Stimulated activated CD4-positive, alpha-beta T cell treated with anti-CD3 and anti-CD28 coated beads, Interleukin-1b, Interleukin-23, amount 100 ng/mL, for 48 hours (primary cell): ENCODE data around the gene OSBPL7.
A peak's percentile ranks its signal among the peaks of the same experiment; 100 is the strongest.

Source experiments
- DNase-seq: peaks from one replicate; pipeline ENCODE4 v3.0.0-alpha.2; 2020

OSBPL7 gene

DNA sequence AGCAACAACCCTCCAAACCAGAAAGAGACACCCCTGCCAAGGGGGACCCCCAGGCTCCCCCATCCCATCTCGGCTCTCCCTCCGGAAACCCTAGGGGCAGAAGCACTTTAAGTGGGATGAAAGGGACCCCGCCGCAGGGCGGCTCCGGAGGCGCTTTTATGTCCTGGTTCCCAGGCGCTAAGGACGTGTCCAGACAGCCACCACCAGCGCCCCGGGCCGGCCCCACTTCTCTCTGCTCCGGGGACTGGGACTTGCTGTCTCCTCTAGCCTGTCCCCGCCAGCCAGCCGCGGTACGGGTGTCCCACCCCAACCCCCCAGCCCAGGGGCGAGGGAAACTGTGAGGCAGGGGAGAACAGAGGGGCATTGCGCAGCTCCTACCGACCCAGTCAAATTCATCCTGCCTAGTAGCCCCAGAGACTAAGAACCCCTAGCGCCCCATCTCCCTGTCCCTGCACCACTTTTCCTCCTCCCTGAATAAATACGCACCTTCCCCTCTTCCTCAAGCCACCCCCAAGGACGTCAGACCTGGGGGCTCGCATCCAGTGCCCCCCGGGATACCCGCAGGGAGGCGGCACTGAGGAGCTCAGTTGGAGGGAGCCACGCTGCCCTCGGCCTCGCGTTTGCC is 25.2 kb upstream of the OSBPL7 start:
- no peak for DNase-seq

DNA sequence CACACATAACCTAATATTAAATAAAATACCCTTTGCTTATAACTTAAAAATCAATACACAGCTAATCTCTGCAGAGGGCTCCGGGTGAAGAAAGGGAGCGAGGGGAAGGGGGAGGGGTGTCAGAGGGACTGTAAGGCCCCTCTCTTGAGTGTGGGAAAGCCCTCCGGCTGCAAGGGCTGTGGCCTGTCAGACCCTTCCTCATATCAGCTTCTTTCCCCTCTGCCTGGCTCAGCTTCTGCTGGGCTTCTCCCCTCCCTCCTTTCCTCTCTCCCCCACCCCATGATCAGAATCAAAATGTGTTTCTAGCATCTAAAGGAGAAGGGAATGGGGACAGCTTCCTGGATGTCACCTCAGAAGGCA is 24.1 kb upstream of the OSBPL7 start:
- no peak for DNase-seq

DNA sequence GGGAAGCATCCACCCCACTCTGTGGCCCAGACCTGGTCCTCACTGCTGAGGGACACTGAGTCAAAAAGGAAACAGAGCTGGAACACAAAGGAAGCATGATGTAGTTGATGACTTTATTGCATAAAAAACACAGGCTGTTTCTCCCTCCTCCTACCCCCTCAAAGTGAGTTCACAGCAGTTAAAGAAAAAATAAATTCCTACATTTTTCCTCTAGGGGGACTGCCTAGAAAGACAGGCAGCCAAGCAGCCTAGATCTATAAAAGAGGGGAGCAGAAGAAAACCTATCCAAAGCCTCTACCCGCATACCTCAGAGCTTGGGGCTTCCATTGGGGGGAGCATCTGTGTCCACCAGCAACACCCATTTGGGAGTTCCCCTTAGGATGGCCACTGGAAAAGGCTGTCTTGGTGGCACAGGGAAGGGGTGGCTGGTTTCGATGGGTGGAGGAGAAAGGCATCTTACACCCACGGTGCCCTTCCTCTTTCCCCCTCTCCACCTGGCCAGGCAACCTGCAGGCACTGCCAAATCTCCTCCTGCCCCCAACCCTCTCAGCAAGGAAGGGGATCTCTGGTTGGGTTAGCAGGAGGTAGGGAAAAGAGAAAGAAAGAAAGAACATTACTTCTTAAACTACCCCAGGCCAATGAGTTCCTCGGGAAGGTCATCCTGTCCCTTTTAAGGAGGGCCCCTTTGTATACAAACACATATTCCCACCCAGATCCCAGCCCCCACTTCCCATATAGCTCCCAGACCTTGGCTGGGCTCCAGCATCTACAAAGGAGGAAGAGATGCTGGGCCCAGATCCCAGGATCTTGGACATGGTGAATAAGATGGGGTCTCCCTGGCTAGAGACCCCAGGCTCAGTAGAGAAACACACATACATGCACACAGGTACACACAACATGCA is 23.5 kb upstream of the OSBPL7 start:
- no peak for DNase-seq

DNA sequence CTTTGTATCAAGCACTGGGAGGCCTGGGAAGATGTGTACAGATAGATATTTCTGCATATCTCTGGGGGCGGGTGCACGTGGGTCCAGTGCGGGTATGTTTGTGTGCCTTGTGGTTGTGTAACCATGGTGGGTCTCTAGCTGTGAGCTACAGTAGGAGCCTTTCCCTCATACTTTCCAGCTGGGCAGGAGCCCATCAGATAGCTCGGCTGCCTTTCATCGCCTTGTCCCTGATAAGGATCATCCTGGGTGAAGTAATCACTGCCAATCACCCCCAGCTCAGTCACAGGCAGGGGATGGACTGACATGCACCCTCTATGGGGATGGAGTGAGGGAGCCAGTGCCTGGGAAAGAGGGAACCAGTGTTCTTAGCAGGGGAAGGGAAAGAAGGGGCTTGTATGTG is 22.6 kb upstream of the OSBPL7 start:
- DNase-seq = no peak

DNA sequence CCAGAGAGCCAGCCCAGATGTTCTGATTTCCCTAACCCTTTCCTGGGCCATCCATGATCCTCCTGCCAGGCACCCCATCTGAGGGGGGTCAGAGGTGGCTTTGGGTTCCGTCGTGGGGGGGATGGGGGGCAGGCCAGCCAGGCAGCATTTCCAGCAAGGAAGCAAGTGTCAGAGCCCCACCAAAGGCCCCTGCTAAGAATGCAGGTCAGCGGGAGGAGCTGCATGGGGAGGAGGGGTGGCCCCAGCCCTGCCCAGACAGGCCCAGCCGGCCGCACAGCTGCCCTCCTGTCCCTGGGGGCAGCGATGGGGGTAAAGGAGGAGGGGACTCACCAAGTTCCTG is 21.8 kb upstream of the OSBPL7 start:
- no peak for DNase-seq

DNA sequence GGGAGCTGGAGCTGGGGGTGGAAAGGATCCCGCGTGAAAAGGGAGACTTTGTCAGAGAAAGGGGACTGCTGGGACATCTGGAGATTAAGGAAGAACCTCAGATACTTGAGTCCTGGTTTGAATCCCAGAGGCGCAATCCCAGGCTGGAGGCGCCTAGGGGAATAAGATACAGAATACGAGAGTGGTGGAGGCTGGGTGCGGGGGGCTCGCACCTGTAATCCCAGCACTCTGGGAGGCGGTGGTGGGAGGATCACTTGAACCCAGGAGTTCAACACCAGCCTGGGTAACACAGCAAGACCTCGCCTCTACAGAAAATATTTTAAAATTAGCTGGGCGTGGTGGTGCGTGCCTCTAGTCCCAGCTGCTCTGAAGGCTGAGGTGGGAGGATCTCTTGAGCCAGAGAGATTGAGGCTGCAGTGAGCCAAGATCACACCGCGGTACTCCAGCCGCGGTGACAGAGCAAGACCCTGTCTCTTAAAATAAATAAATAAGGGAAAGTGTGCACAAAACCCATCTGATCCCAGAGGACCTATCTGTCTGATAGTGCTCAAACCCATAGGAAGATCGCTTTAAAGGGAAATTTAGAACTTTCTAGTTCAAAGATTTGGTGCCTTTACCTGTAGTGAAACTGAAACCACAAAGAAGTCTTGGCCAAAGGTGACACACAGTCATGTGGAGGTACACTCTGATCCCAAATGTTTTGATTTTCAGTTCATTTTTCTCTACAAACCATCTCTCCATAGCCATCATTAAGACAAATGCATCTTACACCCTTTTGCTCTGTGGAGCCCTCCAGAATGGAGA is 20.1 kb upstream of the OSBPL7 start:
- no peak for DNase-seq

DNA sequence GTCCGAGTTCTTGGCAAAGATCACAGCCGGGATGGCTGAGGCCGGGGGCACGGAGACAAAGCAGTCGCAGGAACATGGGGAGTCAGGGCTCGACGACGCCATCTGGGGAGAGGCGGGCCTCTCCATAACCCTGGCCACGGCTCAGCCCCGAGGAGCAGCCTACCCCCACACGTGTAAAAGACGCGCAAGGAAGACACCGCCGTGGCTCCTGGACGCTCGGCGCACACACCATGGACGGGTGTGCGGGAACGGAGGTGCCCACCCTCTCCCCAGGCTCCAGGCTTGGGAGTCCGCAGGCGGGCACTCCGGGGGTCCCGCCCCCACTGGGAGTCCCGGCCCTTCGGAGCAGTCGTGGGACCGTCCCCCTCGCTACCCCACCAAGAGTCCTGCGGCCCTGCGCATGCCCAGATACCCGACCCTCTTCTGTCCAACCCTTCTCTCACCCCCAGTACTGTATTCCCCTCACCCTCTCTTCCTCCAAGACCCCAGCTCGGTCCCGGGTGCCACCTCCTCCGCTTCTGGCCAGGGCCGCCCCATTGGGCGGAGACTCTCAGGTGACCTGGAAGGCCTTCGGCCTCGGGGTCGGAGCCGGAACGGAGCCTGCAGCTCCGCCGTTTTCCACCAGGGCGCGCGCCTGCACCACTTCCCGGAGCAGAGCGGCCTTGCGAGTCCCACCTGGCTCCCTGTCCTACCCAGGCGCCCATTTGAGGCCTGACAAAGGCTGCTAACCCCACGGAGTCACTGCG is 19.3 kb upstream of the OSBPL7 start, which contains the start of gene SCRN2:
Gene SCRN2, minus strand, starts transcription at position 532 of the 746 bp plus-strand sequence. Its CDS starts 430 bp downstream, at position 102.
- DNase-seq = peak; percentile 88

DNA sequence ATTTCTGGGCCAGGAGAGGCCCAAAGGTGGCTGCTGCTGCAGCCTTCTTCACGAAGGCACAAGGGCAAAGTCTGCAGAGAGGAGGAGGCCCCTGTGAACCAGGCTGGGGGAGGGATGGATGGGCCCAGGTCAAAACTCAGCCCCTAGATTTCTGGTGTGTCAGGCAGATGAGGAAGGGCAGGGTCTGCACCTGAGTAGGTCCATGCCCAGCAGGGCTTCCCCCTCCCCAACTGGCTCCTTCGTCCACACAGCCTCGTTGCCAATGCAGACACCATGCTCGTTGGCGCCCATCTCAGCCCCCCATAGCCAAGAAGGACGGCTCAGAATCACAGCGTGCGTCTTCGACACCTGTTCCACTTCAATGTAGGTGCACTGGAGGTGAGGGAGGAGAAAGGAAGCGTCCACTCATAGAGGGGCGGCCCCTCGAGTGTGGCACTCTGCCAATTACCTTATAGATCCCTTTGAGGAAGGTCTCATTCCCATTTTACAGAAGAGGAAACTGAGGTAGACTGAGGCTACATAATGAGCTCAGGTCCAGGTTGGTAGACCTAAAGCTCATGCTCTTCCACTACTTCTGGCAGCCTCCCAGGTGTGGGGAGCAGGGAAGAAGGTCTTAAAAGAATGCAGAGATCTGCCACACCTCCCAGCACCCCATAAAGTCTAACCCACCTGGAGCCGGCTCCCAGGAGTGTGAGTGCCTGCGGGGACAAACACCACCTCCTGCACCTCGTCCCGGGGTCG is 18.6 kb upstream of the OSBPL7 start:
- no peak for DNase-seq

DNA sequence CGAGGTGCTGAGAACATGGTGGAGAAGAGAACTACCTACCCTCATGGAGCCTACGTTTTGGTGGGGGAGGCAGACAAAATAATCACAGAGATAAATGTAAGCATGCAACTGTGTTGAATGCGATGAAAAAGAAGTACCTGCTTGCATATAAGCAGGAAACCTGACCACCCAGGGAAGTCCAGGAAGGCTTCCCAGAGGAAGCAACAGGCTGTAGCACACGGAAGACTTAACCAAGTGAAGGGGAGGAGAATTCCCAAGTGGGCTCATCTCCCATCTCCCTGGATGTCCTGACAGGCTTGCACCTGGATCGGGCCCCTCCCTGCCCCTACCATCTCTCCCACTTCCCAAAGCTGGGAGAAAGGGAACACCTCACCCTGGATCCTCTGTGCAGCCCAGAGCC is 17.5 kb upstream of the OSBPL7 start:
- DNase-seq = no peak

DNA sequence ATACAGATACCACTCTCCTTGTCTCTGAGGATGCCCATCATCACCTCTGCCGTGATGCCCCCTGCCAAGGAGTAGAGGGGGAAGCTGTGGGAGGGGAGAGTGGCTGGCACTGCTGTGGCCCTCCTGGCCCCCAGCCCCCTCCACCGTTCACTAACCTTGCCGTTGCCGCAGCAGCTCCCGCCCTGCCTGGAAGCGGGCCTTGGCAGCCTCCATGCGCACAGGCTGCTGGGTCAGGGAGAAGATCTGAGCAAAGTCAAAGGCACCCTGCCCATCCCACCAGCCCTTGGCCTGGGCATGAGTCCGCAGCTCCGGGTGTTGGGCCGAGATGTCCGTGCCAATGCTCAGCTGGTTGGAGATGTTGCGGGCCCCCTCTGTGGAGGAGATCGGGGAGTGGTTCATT is 17.0 kb upstream of the OSBPL7 start:
- DNase-seq = no peak

DNA sequence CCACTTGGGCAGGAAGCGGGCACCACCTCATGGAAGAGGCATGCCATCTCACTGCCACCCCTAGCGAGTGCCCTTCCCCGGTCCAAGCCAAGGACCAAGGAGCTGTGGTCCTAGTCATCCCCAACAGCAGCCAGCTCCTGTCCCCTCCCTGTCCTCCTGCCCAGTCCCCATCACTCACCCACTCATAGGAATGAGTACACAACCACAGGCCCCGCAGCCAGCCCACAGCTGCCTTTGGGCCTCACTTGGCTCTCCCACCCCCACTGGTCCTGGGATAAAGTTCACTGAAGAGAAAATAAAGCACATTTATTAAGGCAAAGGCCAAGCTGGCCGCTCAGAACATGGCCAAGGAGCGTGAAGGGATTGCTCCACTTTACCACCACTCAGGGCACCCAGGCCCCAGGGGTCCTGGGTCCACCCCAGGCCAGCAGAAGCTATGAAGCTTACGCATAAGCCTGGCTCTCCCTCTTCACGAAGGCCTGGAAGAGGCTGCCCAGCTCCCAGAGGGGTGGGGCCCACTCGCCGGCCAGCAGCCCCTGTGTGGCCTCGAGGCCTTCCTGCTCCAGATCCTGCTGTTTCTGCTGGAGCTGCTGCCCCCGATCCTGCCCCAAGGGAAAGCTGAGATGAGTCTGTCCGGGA is 15.9 kb upstream of the OSBPL7 start:
- DNase-seq = no peak

DNA sequence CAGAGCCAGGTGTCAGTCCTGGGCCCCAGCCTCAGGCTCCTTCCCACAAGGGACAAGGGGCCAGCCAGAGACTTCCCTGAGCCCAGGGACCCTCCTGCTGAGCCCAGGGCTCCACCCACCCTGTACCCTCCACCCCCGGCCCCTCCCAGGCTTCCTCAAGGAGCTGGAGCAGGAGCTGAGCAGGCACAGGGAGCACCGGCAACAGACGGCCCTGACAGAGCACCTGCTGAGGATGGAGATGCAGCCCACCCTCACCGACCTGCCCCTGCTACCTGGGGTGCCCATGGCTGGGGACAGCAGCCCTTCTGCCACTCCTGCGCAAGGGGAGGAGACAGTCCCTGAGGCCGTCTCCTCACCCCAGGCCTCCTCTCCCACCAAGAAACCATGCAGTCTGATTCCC is 15.0 kb upstream of the OSBPL7 start:
- DNase-seq = no peak

DNA sequence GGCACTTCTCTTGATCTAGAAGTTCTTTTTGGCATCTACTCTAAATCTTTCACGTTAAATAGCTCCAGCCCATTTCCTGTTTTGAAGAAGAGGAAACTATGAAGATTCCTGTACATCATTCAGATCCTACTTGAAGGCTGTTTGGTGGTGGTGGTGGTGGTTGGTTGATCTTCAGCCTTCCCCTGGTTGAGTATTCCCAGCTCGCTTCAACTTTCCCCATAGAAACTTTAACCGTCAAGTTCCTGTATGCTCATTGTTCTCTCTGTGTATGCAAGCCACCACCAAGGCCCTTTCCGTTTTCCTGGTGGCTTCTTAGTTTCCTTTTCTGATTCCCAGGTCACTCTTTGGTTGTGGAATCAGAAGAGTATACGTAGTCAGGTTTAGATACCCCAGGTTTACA is 13.2 kb upstream of the OSBPL7 start:
- DNase-seq = no peak

DNA sequence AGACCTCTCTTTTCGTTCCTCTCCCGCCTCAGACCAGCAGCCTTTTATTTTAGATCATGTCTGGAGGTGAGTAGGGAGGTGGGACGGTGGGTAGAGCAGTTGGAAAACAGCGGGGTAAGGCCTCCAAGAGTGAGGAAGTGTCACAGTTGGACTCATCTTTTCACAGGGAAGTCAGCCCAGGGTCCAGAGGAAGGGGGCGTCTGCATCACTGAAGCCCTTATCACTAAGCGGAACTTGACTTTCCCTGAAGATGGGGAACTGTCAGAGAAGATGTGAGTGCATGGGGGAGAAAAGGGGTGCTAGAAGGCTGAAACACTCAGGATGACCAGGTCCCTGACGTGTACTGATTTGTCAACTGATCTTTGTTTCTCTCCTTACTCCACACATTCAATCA is 10.3 kb upstream of the OSBPL7 start:
- no peak for DNase-seq

DNA sequence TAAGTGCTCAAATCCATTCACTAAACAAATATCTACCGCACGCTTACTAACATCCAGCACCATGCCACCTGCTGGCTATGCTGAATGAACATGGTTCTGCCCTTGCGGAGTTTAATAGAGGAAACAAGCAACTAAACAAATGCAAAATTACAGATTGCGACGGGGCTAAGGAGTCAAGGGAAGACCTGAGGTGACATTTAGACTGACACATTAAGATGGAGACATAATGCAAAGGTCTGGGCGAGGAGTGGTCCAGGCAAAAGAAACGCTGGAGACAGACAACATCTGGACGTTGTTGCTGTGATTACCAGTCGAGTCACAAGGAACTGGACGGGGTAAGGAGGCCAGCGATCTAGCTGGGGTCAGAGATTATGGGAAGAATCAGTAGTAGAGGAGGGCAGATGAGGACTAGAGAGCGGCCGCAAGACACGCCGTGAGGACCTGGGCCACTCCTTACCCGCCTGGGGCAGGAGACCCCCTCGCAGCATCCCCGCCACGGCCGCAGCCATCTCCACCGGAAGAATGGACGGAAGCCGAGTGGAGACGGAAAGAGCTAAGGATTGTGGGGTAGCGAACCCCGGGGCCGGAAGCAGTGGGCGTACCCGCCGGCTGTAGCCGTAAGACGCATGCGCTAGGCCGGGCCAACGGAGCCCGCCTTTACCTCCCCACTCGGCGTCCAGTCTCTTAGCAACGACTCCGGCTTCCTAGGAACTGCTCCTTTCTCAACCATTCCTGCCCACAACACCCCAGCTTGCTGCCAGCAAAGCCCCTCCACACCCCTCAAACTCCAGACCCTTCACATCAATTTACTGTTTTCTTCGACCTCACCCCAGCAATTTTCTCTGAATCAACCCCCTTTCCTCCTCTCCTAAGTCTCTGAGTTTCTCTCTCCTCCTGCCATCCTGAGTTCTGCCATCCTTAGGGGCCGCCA is 9.7 kb upstream of the OSBPL7 start, which contains the start of the genes LRRC46 and MRPL10:
Gene LRRC46, plus strand, starts transcription at position 668 of the 931 bp plus-strand sequence. CDS start 320 bp downstream, outside the sequence.
Gene MRPL10, minus strand, starts transcription at position 539 of the 931 bp plus-strand sequence. Its CDS starts 30 bp downstream, at position 509.
- peak; percentile 91 for DNase-seq

DNA sequence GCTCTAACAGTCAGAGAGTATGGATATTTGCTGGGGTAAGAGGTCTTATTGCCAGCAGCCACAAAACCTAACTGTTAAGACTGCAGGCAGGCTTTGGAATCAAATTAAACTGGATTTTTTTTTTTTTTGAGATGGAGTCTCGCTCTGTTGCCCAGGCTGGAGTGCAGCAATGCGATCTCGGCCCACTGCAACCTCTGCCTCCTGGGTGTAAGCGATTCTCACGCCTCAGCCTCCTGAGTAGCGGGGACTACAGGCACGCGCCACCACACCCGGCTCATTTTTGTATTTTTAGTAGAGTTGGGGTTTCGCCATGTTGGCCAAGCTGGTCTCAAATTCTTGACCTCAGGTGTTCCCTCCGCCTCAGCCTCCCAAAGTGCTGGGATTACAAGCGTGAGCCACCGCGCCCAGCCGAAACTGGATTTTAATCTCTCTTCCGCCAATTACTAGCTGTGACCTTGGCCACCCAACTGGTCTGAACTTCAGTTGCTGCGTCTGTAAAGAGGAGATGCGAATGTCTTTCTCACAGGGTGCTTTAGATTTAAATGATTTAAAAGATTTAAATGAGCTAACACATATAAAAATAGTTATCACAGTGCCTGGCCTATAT is 8.9 kb upstream of the OSBPL7 start:
- no peak for DNase-seq

DNA sequence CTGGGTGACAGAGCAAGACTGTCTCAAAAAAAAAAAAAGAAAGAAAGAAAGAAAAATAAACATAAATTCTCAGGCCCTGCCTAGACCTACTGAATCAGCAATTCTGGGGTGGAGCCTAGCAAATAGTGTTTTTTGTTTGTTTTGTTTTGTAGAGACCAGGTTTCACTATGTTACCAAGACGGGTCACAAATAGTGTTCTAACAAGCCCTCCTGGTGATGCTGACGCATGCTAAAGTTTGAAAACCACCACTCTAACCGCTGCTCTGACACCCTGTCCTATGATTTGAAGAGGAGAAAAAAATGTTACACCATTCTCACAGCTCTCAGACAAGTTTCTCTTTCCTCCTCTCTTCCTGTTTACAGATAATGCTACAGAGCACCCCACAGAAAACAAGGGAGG is 8.3 kb upstream of the OSBPL7 start:
- DNase-seq = no peak

DNA sequence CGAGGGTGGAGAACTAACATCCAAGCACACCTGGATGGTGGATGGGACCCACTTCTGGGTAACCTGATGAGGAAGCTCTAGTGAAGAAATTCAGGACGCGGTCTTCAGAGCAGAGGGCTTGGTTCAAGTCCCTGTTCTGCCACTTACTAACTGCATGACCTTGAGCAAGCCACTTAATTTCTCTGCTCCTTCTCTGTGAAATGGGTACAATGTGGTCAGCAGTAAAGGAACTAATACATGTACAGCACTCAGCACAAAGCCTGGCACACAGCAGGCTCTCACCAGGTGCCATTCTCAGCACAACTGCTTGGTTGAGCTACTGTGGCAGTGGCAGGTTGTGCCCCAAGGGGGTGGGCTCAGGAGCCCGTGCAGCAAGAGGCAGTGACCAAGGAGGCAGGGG is 1.9 kb upstream of the OSBPL7 start:
- no peak for DNase-seq

DNA sequence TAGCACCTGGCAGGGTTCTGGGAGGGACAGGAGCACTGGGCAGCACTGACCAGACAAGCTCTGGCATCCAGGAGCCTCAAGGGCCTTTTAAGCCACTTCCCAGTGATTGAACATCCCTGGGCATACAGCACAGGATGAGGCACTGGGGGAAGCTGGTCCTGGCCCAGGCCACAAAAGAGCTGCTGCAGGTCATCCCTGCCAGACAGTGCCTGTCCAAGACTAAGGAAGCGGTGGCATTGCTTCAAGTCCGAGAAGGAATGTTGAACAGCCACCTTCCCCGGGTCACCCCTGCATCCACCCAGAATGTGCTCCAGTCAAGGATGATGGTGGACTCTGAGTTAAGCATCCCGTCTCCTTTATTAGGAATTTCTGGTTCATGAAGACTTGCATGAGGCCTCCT is 1.2 kb upstream of the OSBPL7 start:
- no peak for DNase-seq

DNA sequence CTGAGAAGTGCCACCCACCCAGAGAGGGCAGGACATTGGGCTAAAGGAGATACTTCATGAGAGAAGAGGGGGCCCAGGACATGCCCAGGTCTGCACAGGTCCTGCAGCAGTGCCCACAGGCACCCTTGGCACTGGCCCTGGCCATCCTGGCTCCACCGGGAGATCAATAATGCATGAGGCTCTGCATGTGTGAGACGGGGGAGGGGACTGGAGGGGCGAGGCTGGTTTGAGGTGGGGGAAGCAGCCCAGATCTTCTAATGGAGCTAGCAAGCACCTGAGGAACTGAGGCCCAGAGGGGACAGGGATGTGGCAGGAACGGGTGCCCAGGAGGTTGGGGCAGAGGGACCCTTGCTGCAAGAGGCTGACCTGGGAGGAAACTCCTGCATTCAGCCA is 567 bp downstream of the OSBPL7 start:
- no peak for DNase-seq
